PC-3 (cell line): Measurements from ENCODE around the gene DNM2. TPM values are rescaled to one million over a fixed set of nuclear protein-coding genes. Genes with fewer than 3 reads are reported as not detected.

Experiments
- ATAC-seq: fragments of 200-7000 bp; cut with Tn5 transposase; 2 replicates; pipeline ENCODE4 v1.9.1; 2020; ENCODE audit warnings: mild to moderate bottlenecking, moderate library complexity
- BruUV-seq: library from RNA; stranded (reverse); fragments of 400-500 nt; replicated peaks from 2 replicates; lab custom pipeline; 2021; lab: Mats Ljungman, UMichigan
- CTCF ChIA-PET: fragments of 300-600 bp; sonication (Branson Sonifier 250); formaldehyde crosslinking; loops from one replicate; lab custom pipeline; 2022; ENCODE audit warnings: antibody characterized with exemption; lab: Charles Lee
- POLR2A ChIA-PET: fragments of 300-600 bp; sonication (Branson Sonifier 250); formaldehyde crosslinking; loops from one replicate; lab custom pipeline; 2022; ENCODE audit warnings: antibody characterized with exemption; ENCODE audit not compliant: unreplicated experiment; lab: Charles Lee
- DNase-seq: peaks from one replicate; pipeline ENCODE4 v3.0.0-alpha.2; 2015
- H2AFZ ChIP-seq: fragments of 300-600 bp; sonication (generic); 2 replicates; pipeline ENCODE4 v1.6.0; 2016; ENCODE audit warnings: antibody characterized with exemption, low read length
- H3F3A ChIP-seq: fragments of 300-600 bp; sonication (generic); one replicate; pipeline ENCODE4 v1.6.0; 2017; ENCODE audit warnings: antibody characterized with exemption, low read length, control low read depth, mild to moderate bottlenecking; ENCODE audit not compliant: unreplicated experiment
- H3K27ac ChIP-seq: fragments of 300-600 bp; sonication (generic); 2 replicates; pipeline ENCODE4 v1.5.1; 2016; ENCODE audit warnings: mild to moderate bottlenecking, low read length
- H3K27me3 ChIP-seq: fragments of 300-600 bp; sonication (generic); 2 replicates; pipeline ENCODE4 v1.6.1; 2016; ENCODE audit warnings: low read length, mixed read lengths
- H3K36me3 ChIP-seq: fragments of 300-600 bp; sonication (generic); 2 replicates; pipeline ENCODE4 v1.6.1; 2016; ENCODE audit warnings: low read depth, mixed run types, low read length, mixed read lengths
- H3K4me1 ChIP-seq: fragments of 300-600 bp; sonication (generic); 2 replicates; pipeline ENCODE4 v1.5.1; 2016; ENCODE audit warnings: low read length; ENCODE audit not compliant: insufficient read depth
- H3K4me2 ChIP-seq: fragments of 300-600 bp; sonication (generic); 2 replicates; pipeline ENCODE4 v1.6.0; 2016; ENCODE audit warnings: low read length
- H3K4me3 ChIP-seq: fragments of 300-600 bp; sonication (generic); 2 replicates; pipeline ENCODE4 v1.5.1; 2016; ENCODE audit warnings: mild to moderate bottlenecking, low read length, mixed read lengths
- H3K79me2 ChIP-seq: fragments of 300-600 bp; sonication (generic); 2 replicates; pipeline ENCODE4 v1.6.1; 2017; ENCODE audit warnings: low read length, mixed read lengths
- H3K9ac ChIP-seq: fragments of 300-600 bp; sonication (generic); 2 replicates; pipeline ENCODE4 v1.6.0; 2016; ENCODE audit warnings: mild to moderate bottlenecking, low read length
- H3K9me2 ChIP-seq: fragments of 300-600 bp; sonication (generic); replicated peaks from 2 replicates; pipeline ENCODE4 v1.6.1; 2016; ENCODE audit warnings: mixed run types, low read length, mixed read lengths
- H3K9me3 ChIP-seq: fragments of 300-600 bp; sonication (generic); 2 replicates; pipeline ENCODE4 v1.6.1; 2016; ENCODE audit warnings: low read length, mixed read lengths
- H4K20me1 ChIP-seq: fragments of 300-600 bp; sonication (generic); 2 replicates; pipeline ENCODE4 v1.6.1; 2016; ENCODE audit warnings: low read length, mixed read lengths
- EZH2 ChIP-seq: fragments of 300-600 bp; sonication (generic); IDR thresholded peaks from one replicate; pipeline ENCODE4 v1.6.1; 2017; ENCODE audit warnings: antibody characterized with exemption, mild to moderate bottlenecking, low read length; ENCODE audit not compliant: unreplicated experiment
- EZH2phosphoT487 ChIP-seq: fragments of 300-600 bp; sonication (generic); IDR thresholded peaks from 2 replicates; pipeline ENCODE4 v1.6.1; 2018; ENCODE audit warnings: mild to moderate bottlenecking, antibody characterized with exemption, low read length, borderline replicate concordance
- intact Hi-C: fragments of 100-400 bp; cut with micrococcal nuclease; formaldehyde crosslinking; loops from 2 replicates; pipeline ENCODE4 v1.9.0; 2023
- total RNA-seq: library from RNA; depleted of rRNA; stranded (reverse); fragments of >200 nt; gene quantifications from 2 replicates; pipeline ENCODE4 v1.2.3, GENCODE V29; 2014
- TF ChIP-seq, protein P1 (sequence below): fragments of 300-600 bp; sonication (generic); conservative IDR thresholded peaks from 2 replicates; pipeline ENCODE4 v1.5.1; 2017; ENCODE audit warnings: antibody characterized with exemption, low read depth, mild to moderate bottlenecking, low read length

The DNM2 gene
- total RNA-seq, 1 experiment from 2014 or later: 150 TPM

DNA sequence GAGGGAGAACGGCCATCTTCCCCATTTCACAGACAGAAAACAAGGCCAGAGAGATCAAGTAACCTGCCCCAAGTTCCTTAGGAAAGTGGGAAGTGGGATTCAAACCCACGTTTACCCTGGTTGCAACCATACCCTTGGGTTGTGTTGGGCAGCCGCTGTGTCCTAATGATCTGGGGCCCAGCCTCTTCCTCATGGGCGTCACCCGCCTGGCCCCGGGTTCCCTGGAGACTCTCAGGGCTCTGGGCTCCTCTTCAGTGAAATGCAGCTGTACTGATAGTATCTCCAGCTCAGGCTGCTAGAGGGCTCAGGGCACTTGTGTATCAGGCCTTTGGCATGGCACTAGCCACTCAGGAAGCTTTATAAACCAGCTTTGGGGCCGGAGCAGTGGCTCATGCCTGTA is 108.4 kb downstream of the DNM2 start:
- H2AFZ ChIP-seq: no peak overlapping the region
- POLR2A ChIA-PET: no interaction called here
- no peaks in the 10 kb centered on the region for H3K4me1 ChIP-seq
- no peak overlapping the region for H3K9ac ChIP-seq
- no TSS peak for BruUV-seq
- ATAC-seq (no peak), DNase-seq (no peak)
- no peaks in the 10 kb centered on the region for H3K9me2 ChIP-seq
- H3K79me2 ChIP-seq: no peaks in the 10 kb centered on the region
- H3K27me3 ChIP-seq: no peaks in the 10 kb centered on the region
- no peak for TF ChIP-seq EZH2
- TF ChIP-seq, protein P1, sequence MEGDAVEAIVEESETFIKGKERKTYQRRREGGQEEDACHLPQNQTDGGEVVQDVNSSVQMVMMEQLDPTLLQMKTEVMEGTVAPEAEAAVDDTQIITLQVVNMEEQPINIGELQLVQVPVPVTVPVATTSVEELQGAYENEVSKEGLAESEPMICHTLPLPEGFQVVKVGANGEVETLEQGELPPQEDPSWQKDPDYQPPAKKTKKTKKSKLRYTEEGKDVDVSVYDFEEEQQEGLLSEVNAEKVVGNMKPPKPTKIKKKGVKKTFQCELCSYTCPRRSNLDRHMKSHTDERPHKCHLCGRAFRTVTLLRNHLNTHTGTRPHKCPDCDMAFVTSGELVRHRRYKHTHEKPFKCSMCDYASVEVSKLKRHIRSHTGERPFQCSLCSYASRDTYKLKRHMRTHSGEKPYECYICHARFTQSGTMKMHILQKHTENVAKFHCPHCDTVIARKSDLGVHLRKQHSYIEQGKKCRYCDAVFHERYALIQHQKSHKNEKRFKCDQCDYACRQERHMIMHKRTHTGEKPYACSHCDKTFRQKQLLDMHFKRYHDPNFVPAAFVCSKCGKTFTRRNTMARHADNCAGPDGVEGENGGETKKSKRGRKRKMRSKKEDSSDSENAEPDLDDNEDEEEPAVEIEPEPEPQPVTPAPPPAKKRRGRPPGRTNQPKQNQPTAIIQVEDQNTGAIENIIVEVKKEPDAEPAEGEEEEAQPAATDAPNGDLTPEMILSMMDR: no peak
- no peak for TF ChIP-seq EZH2phosphoT487
- intact Hi-C loops: no loop called here
- H4K20me1 ChIP-seq: no peaks in the 10 kb centered on the region
- no peak overlapping the region for H3K4me2 ChIP-seq
- no peaks in the 10 kb centered on the region for H3F3A ChIP-seq
- H3K4me3 ChIP-seq: no peak overlapping the region
- H3K27ac ChIP-seq: no peak overlapping the region
- H3K36me3 ChIP-seq: peaks cover 25% of the 10 kb centered on the region
- CTCF ChIA-PET: no interaction called here
- no peaks in the 10 kb centered on the region for H3K9me3 ChIP-seq

DNA sequence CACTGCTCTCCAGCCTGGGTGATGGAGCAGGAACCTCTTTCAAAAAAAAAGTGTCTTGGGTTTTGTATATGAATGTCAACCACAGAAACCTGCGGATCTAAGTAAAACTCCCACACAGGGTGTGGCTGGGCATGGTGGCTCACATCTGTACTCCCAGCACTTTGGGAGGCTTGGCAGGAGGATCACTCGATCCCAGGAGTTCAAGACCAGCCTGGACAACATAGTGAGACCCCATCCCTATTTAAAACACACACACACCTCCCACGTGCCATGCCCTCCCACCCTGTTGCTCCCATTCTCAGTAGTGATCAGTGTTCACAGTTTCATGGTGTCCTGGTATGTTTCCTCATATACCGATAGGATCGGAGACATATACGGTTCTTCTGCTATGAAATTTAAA is 109.0 kb downstream of the DNM2 start:
- H3K4me2 ChIP-seq: no peak overlapping the region
- ChIA-PET POLR2A (no interaction called here), CTCF (no interaction called here)
- peaks cover 25% of the 10 kb centered on the region for H3K36me3 ChIP-seq
- TF ChIP-seq, protein P1: no peak
- TF ChIP-seq EZH2phosphoT487 (no peak), EZH2 (no peak)
- H3F3A ChIP-seq: no peaks in the 10 kb centered on the region
- ATAC-seq (no peak), DNase-seq (no peak)
- BruUV-seq: no TSS peak
- no peak overlapping the region for H3K9ac ChIP-seq
- H3K79me2 ChIP-seq: no peaks in the 10 kb centered on the region
- no peaks in the 10 kb centered on the region for H3K9me3 ChIP-seq
- H3K9me2 ChIP-seq: no peaks in the 10 kb centered on the region
- H3K27me3 ChIP-seq: no peaks in the 10 kb centered on the region
- intact Hi-C loops: no loop called here
- H4K20me1 ChIP-seq: no peaks in the 10 kb centered on the region
- no peaks in the 10 kb centered on the region for H3K4me1 ChIP-seq
- no peak overlapping the region for H2AFZ ChIP-seq
- H3K27ac ChIP-seq: no peak overlapping the region
- H3K4me3 ChIP-seq: no peak overlapping the region

DNA sequence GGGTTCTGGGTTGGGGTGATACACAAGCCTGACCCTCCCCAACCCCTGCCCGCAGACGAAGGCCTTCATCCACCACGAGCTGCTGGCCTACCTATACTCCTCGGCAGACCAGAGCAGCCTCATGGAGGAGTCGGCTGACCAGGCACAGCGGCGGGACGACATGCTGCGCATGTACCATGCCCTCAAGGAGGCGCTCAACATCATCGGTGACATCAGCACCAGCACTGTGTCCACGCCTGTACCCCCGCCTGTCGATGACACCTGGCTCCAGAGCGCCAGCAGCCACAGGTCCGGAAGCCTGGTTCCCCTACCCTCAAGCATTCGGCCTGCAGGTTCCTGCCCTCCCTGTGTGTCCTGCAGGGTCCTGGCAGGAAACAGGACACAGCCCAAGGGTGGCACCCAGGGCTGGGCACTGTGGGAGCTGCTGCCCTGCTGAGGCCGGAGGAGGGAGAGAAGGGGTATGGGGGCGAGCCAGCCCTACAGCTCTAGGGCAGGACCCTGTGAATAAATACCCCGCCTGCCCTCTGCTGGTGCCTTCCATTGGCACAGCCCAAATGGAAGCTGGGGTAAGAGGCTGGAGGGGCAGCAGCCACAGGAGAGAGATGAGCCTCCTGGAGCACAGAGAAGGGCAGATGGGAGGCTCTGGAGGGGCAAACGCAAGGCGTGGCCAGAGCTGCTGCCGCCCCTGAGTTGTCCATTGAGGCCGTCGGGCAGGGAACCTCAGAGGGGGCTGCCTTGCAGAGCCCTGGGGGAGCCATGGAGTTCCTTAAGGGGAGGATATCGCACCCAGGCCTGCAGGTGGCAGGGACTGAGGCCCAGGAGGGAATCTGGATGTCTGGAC is 111.3 kb downstream of the DNM2 start:
- intact Hi-C loops: no loop called here
- Histone ChIP-seq H3K36me3 (peaks cover 32% of the 10 kb centered on the region), H4K20me1 (no peaks in the 10 kb centered on the region), H2AFZ (no peak overlapping the region), H3K27me3 (no peaks in the 10 kb centered on the region), H3K9me2 (no peaks in the 10 kb centered on the region), H3K9me3 (no peaks in the 10 kb centered on the region), H3K79me2 (no peaks in the 10 kb centered on the region), H3K4me1 (no peaks in the 10 kb centered on the region), H3K4me2 (no peak overlapping the region), H3K4me3 (no peak overlapping the region), H3F3A (no peaks in the 10 kb centered on the region), H3K27ac (no peak overlapping the region), H3K9ac (no peak overlapping the region)
- DNase-seq (peak; percentile 35), ATAC-seq (peak; percentile 46)
- BruUV-seq: no TSS peak
- POLR2A ChIA-PET: no interaction called here
- CTCF ChIA-PET: interaction anchor here (0.6 to 1.3 kb wide), 5 partner anchors 8 to 130 kb away, joined by 3 to 4 read pairs (median 3); partner anchors contain the start of gene DNM2
- TF ChIP-seq, protein P1: peak; percentile 48
- no peak for TF ChIP-seq EZH2
- TF ChIP-seq EZH2phosphoT487: no peak
